ENCODE data around the gene MYH14.

DNA sequence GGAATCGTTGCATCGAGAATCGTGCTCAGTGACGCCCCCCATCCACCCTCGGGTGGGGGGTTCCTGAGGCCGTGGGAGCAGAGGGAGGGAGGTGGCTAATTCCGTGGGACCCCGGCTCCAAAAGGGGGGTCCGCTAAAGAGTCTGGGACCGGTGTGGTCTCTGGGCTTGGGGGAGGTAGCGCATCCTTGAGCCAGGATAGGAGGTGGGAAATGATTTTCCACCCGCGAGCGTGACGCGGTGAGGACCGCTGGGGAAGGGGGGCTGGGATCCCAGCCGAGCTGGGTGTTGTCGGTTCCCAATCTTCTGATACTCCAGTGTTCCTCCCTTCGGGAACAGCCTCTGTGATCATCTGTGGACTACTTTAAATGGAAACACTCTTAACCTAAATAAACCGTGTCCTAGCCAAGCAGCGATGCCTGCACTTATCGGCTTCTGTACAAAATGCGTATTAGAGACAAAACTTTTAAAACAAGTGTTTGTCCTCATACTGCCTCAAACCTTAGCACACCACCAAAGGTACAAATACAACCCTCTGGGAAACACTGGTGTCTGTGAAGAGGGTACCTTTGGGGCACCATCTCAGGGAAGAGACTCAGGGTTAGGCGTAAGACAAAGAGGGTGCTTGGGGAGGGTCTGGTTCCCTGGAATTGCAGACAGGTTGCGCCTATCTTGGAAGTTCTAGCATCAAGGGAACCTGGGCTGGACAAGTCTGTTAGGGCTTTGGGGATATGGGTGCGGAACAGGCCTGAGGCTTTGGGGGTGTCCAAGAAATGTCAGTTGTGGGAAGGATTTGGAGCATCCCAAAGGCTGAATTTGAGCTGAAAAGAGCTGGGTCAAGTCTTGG is 109.8 kb downstream of the MYH14 start:
- TF ChIP-seq, protein P1, sequence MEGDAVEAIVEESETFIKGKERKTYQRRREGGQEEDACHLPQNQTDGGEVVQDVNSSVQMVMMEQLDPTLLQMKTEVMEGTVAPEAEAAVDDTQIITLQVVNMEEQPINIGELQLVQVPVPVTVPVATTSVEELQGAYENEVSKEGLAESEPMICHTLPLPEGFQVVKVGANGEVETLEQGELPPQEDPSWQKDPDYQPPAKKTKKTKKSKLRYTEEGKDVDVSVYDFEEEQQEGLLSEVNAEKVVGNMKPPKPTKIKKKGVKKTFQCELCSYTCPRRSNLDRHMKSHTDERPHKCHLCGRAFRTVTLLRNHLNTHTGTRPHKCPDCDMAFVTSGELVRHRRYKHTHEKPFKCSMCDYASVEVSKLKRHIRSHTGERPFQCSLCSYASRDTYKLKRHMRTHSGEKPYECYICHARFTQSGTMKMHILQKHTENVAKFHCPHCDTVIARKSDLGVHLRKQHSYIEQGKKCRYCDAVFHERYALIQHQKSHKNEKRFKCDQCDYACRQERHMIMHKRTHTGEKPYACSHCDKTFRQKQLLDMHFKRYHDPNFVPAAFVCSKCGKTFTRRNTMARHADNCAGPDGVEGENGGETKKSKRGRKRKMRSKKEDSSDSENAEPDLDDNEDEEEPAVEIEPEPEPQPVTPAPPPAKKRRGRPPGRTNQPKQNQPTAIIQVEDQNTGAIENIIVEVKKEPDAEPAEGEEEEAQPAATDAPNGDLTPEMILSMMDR (conservative IDR thresholded peaks at IDR 0.05) = no peak
- TF ChIP-seq ZFX (IDR thresholded peaks at IDR 0.05) = no peak
